NCI-H187 treated with DMSO at 0.1 percent for 48 hours (cell line): ENCODE results near the gene PALMD.
A peak's percentile ranks its signal among the peaks of the same experiment; 100 is the strongest.

ENCODE experiments used
- DNase-seq: peaks from one replicate; lab custom pipeline; 2025; lab: John Stamatoyannopoulos, UW

PALMD gene

GRCh38 chr1:99660496-99660895, 14.6 kb downstream of the PALMD start:
- no peak for DNase-seq

GRCh38 chr1:99661780-99662179, 15.9 kb downstream of the PALMD start:
- no peak for DNase-seq

GRCh38 chr1:99662539-99663080, 16.7 kb downstream of the PALMD start:
- DNase-seq = no peak

- DNase-seq = no peak
Measured at GRCh38 chr1:99663501-99663900, 17.6 kb downstream of the PALMD start.

- DNase-seq = no peak
Measured at GRCh38 chr1:99665212-99665611, 19.3 kb downstream of the PALMD start.

GRCh38 chr1:99669376-99669775, 23.5 kb downstream of the PALMD start:
- DNase-seq = no peak

- no peak for DNase-seq
Measured at GRCh38 chr1:99669821-99670220, 23.9 kb downstream of the PALMD start.

GRCh38 chr1:99670583-99670982, 24.7 kb downstream of the PALMD start:
- DNase-seq = no peak

GRCh38 chr1:99672038-99672437, 26.1 kb downstream of the PALMD start:
- DNase-seq = no peak

- DNase-seq = no peak
Measured at GRCh38 chr1:99672530-99673213, 26.8 kb downstream of the PALMD start.

GRCh38 chr1:99673315-99673714, 27.4 kb downstream of the PALMD start:
- DNase-seq = no peak

GRCh38 chr1:99674115-99675064, 28.5 kb downstream of the PALMD start:
- no peak for DNase-seq

GRCh38 chr1:99675292-99675691, 29.4 kb downstream of the PALMD start:
- DNase-seq = no peak

- DNase-seq = no peak
Measured at GRCh38 chr1:99675994-99676393, 30.1 kb downstream of the PALMD start.

- DNase-seq = no peak
Measured at GRCh38 chr1:99676876-99677275, 31.0 kb downstream of the PALMD start.

GRCh38 chr1:99677416-99677815, 31.5 kb downstream of the PALMD start:
- no peak for DNase-seq

GRCh38 chr1:99680270-99680669, 34.4 kb downstream of the PALMD start:
- DNase-seq = no peak

- no peak for DNase-seq
Measured at GRCh38 chr1:99681583-99681982, 35.7 kb downstream of the PALMD start.

- no peak for DNase-seq
Measured at GRCh38 chr1:99682291-99682751, 36.4 kb downstream of the PALMD start.

- DNase-seq = peak; percentile 13
Measured at GRCh38 chr1:99685516-99686180, 39.7 kb downstream of the PALMD start.

- no peak for DNase-seq
Measured at GRCh38 chr1:99691175-99691574, 45.3 kb downstream of the PALMD start.

- no peak for DNase-seq
Measured at GRCh38 chr1:99696616-99697015, 50.7 kb downstream of the PALMD start.
